Ascending aorta (tissue), 2 donors: Measurements from ENCODE around the gene ADAMTS14. TPM values are rescaled to one million over a fixed set of nuclear protein-coding genes. Genes with fewer than 3 reads are reported as not detected.

ENCODE experiments used
- DNase-seq, 2 donors: peaks; one replicate each; pipeline ENCODE4 v3.0.0-alpha.2; 2019; ENCODE audit warnings: low spot score in 2 of 2
- H3K27ac ChIP-seq, 2 donors: fragments of 200-600 bp; sonication (generic); one replicate each; pipeline ENCODE4 v1.5.1; 2016 to 2017; ENCODE audit warnings: mild to moderate bottlenecking in 1 of 2
- H3K27me3 ChIP-seq: fragments of 200-600 bp; sonication (generic); one replicate; pipeline ENCODE4 v1.5.1; 2017
- H3K36me3 ChIP-seq, 2 donors: fragments of 200-600 bp; sonication (generic); one replicate each; pipeline ENCODE4 v1.5.1; 2016
- H3K4me1 ChIP-seq, 2 donors: fragments of 200-600 bp; sonication (generic); one replicate each; pipeline ENCODE4 v1.5.1; 2016 to 2017; ENCODE audit warnings: mild to moderate bottlenecking in 1 of 2
- H3K4me3 ChIP-seq, 2 donors: fragments of 200-600 bp; sonication (generic); one replicate each; pipeline ENCODE4 v1.5.1; 2016 to 2017; ENCODE audit warnings: mild to moderate bottlenecking in 1 of 2
- H3K9me3 ChIP-seq, 2 donors: fragments of 200-600 bp; sonication (generic); one replicate each; pipeline ENCODE4 v1.5.1; 2016
- CTCF ChIP-seq, 3 experiments: fragments of 200-600 bp in 2 of 3; fragments of 450-650 bp in 1 of 3; sonication (generic) in 2 of 3; IDR thresholded peaks; one replicate each; pipeline ENCODE4 v1.5.1; 2016 to 2019; ENCODE audit warnings: antibody characterized with exemption in 3 of 3, mild to moderate bottlenecking in 1 of 3, moderate library complexity in 1 of 3
- intact Hi-C: fragments of 100-400 bp; cut with DNase I; formaldehyde crosslinking; loops from one replicate; pipeline ENCODE4 v1.15.1; 2023
- total RNA-seq: library from RNA; depleted of rRNA; stranded (reverse); fragments of >200 nt; gene quantifications from one replicate; pipeline ENCODE4 v1.1.0, GENCODE V29; 2016

Gene ADAMTS14
- total RNA-seq, 1 donor from 2014 or later, result 0.32 TPM

GRCh38 chr10:70752571-70752970 is 80.3 kb downstream of the ADAMTS14 start:
- Histone ChIP-seq H3K4me3 (no peak overlapping the region), H3K9me3 (no peaks in the 10 kb centered on the region), H3K27me3 (no peaks in the 10 kb centered on the region), H3K27ac (no peak overlapping the region), H3K36me3 (no peaks in the 10 kb centered on the region), H3K4me1 (no peaks in the 10 kb centered on the region)
- no peak for DNase-seq
- intact Hi-C loops, result no loop called here
- no peak for TF ChIP-seq CTCF (IDR thresholded peaks at IDR 0.05)

GRCh38 chr10:70753026-70753663 is 80.8 kb downstream of the ADAMTS14 start:
- no peak overlapping the region for H3K27ac ChIP-seq
- no peaks in the 10 kb centered on the region for H3K9me3 ChIP-seq
- intact Hi-C loops, result no loop called here
- H3K27me3 ChIP-seq, result no peaks in the 10 kb centered on the region
- no peaks in the 10 kb centered on the region for H3K4me1 ChIP-seq
- TF ChIP-seq CTCF (IDR thresholded peaks at IDR 0.05), result no peak
- DNase-seq, result no peak
- H3K4me3 ChIP-seq, result no peak overlapping the region
- H3K36me3 ChIP-seq, result no peaks in the 10 kb centered on the region

- Histone ChIP-seq H3K9me3 (no peaks in the 10 kb centered on the region), H3K27me3 (no peaks in the 10 kb centered on the region), H3K36me3 (no peaks in the 10 kb centered on the region), H3K4me1 (no peaks in the 10 kb centered on the region), H3K4me3 (no peak overlapping the region), H3K27ac (no peak overlapping the region)
- intact Hi-C loops, result no loop called here
- no peak for TF ChIP-seq CTCF (IDR thresholded peaks at IDR 0.05)
- no peak for DNase-seq
Observed at GRCh38 chr10:70753841-70754621, 81.7 kb downstream of the ADAMTS14 start.

DNA sequence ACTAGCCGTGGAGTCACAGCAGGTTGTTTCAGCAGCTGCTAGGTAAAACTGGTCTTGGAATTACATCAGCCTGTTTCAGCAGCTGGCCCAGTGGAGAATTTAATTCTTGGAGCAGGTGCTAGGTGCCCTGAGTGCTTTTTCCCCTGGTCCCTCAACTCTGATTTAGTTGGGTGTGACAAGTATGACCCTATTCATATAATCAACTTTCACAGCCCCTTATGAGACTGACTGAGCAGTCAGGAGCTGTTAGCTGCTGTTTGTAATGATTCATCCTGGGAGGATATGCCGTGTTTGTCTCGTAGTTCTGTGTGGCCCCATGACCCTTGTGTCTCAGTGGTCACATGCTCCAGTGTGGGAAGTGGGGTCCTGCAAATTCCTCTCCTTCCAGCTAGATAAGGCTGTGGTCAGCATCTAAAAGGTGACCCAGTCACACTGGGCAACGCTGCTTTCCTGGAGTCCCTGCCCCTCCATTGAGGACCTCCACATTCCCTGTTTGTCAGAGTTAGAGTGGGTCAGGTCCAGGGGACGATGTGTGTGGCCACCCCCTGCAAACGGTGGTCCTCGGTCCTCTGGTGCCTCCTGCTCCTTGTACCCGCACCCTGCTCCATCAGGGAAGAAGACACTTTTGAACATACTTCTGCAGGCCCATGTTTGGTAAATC is 84.5 kb downstream of the ADAMTS14 start:
- intact Hi-C loops, result no loop called here
- no peak for DNase-seq
- Histone ChIP-seq H3K27me3 (no peaks in the 10 kb centered on the region), H3K4me1 (no peaks in the 10 kb centered on the region), H3K27ac (no peak overlapping the region), H3K4me3 (no peak overlapping the region), H3K36me3 (no peaks in the 10 kb centered on the region), H3K9me3 (no peaks in the 10 kb centered on the region)
- TF ChIP-seq CTCF (IDR thresholded peaks at IDR 0.05), result no peak

- no peak for TF ChIP-seq CTCF (IDR thresholded peaks at IDR 0.05)
Observed at GRCh38 chr10:70757856-70758255, 85.5 kb downstream of the ADAMTS14 start.

More at GRCh38 chr10:70757856-70758255, 85.5 kb downstream of the ADAMTS14 start:
- H3K4me3 ChIP-seq, result no peak overlapping the region
- intact Hi-C loops, result loop anchor here (2.0 kb wide), 2 partner anchors 199 to 207 kb away; no protein-coding TSS in a partner anchor
- no peaks in the 10 kb centered on the region for H3K9me3 ChIP-seq
- H3K27ac ChIP-seq, result no peak overlapping the region
- no peaks in the 10 kb centered on the region for H3K36me3 ChIP-seq
- DNase-seq, result no peak
- H3K4me1 ChIP-seq, result no peaks in the 10 kb centered on the region
- H3K27me3 ChIP-seq, result no peaks in the 10 kb centered on the region
